ENCODE measurements around the gene PLGRKT.
"Not testable (repeated sequence)": the region's sequence is repeated elsewhere in the genome, so short reads cannot be mapped to it uniquely, and the experiment has no call there.

The PLGRKT gene

DNA sequence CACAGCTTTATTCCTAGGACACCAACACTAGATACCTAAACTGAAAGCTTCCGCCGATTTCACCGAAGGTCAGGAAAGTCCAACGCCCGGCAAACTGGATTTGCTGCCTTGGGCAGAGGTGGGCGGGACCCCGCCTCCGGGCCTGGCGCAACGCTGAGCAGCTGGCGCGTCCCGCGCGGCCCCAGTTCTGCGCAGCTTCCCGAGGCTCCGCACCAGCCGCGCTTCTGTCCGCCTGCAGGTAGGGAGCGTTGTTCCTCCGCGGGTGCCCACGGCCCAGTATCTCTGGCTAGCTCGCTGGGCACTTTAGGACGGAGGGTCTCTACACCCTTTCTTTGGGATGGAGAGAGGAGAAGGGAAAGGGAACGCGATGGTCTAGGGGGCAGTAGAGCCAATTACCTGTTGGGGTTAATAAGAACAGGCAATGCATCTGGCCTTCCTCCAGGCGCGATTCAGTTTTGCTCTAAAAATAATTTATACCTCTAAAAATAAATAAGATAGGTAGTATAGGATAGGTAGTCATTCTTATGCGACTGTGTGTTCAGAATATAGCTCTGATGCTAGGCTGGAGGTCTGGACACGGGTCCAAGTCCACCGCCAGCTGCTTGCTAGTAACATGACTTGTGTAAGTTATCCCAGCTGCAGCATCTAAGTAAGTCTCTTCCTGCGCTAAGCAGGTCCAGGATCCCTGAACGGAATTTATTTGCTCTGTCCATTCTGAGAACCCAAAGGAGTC lies 12.8 kb upstream of the PLGRKT start, which contains the start of gene CD274:
CD274 (plus strand) TSS at position 184 of the 733 bp plus-strand sequence. CDS start 5,572 bp downstream, outside the sequence.
- DNase-seq: peak; percentile 84

DNA sequence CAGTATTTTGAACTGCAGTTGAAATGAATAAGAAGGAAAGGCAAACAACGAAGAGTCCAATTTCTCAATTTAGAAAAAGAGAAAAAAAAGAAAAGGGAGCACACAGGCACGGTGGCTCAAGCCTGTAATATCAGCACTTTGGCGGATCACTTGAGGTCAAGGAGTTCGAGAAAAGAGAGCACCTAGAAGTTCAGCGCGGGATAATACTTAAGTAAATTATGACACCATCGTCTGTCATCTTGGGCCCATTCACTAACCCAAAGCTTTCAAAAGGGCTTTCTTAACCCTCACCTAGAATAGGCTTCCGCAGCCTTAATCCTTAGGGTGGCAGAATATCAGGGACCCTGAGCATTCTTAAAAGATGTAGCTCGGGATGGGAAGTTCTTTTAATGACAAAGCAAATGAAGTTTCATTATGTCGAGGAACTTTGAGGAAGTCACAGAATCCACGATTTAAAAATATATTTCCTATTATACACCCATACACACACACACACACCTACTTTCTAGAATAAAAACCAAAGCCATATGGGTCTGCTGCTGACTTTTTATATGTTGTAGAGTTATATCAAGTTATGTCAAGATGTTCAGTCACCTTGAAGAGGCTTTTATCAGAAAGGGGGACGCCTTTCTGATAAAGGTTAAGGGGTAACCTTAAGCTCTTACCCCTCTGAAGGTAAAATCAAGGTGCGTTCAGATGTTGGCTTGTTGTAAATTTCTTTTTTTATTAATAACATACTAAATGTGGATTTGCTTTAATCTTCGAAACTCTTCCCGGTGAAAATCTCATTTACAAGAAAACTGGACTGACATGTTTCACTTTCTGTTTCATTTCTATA lies 12.0 kb upstream of the PLGRKT start:
- DNase-seq: no peak

- no peak for DNase-seq
Measured at GRCh38 chr9:5448461-5449435, 11.0 kb upstream of the PLGRKT start.

- DNase-seq: no peak
Measured at GRCh38 chr9:5448016-5448415, 10.3 kb upstream of the PLGRKT start.

GRCh38 chr9:5447337-5447736 lies 9.6 kb upstream of the PLGRKT start:
- no peak for DNase-seq

DNA sequence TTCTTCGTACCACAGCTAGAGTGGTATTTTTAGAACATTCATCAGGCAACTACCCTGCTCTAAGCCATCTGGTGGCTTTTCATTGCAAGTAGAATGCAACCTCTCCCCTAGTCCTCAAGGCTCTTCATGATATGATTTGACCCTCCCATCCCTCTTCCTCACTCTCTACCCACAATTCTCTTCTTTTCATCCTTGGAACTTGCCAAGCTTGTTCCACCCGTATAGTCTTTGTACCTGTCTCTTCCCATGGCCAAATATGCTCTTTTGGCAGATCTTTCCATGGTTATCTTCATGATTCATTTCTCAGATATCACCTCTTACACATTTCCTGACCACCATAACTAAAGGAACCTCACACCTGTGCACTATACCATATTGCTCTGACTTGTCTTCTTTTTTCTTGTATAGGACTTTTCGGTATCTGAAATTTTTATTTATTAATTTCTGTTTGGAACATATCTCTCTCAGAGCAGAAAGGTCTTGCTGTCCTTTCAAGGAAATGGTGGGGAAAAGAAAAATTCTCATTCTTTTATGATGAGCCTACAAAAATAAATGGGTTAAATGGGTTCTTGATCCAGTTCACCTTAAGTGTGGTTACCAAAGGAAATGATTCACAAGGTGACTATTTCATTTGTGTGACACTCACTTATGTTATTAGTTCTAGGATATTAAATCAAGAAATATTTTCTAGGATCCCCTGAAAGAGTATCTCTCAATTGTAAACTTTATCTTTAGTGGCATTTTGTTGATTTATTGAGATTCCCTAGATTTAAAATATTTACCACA lies 8.9 kb upstream of the PLGRKT start:
- peak; percentile 49 for DNase-seq

DNA sequence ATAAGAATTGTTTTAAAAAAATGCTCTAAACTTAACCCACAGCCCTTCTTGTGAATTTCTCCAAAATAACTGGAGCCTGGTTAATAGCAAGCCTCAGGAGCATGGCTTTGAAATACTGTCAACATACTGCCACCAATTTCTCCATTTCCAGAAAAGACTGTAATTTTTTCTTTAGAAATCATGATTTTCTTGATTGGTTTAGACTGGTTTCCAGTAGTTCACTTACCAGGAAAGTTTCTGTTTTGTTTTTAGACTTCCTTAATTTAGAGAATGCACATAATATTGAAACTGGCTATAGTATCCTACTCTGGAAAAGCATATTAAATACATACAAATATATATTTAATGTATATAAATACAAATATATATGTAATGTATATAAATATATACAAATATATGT lies 8.2 kb upstream of the PLGRKT start:
- no peak for DNase-seq

DNA sequence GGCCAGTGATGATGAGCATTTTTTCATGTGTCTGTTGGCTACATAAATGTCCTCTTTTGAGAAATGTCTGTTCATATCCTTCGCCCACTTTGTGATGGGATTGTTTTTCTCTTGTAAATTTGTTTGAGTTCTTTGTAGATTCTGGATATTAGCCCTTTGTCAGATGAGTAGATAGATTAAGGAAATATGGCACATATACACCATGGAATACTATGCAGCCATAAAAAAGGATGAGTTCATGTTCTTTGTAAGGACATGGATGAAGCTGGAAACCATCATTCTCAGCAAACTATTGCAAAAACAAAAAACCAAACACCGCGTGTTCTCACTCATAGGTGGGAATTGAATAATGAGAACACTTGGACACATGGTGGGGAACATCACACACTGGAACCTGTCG lies 7.4 kb upstream of the PLGRKT start:
- DNase-seq: not testable (repeated sequence)

GRCh38 chr9:5443850-5444249 lies 6.1 kb upstream of the PLGRKT start:
- DNase-seq: no peak

DNA sequence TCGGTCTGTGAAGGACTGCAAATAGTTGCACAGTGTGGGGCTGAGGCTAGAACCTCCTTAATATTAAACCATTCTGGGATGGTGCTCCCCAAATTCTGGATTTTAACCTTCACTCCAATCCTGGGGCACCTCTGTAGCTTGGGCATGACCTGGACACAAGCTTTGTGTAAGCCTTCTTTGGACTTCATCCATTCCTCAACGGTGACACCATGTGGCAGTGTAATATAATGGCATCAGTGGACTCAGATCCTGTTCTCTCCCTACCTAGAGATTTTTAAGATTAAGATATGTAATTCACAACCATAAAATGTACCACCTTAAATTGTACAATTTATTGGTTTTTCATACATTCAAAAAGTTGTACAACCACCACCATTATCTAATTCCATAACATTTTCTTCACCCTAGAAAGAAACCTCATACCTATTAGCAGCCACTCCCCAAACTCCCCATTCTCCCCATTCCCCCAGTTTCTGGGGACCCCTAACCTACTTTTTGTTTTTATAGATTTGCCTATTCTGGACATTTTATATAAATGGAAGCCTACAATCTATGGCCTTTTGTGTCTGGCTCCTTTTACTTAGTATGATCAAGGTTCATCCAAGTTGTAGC lies 4.8 kb upstream of the PLGRKT start:
- DNase-seq: peak; percentile 58

- DNase-seq: peak; percentile 68
Measured at GRCh38 chr9:5441043-5441442, 3.3 kb upstream of the PLGRKT start.

DNA sequence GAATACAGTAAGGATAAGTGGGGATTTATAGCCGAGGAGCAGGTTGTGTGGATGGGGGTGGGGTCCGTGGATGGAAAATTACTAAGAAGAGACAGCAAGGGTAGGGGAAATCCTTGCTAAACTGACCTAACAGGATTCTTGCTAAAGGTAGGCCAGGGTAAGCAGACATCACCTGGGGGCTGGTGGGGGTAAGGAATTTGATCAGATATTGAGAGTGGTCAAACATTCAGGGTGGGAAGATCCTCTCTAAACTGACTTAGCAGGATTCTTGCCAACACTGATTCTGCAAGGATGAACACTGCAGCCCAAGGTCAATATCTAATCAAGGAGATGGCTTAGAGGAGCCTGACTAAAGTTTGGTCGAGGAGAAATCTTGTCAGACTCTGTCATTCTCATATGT lies 2.7 kb upstream of the PLGRKT start:
- no peak for DNase-seq

DNA sequence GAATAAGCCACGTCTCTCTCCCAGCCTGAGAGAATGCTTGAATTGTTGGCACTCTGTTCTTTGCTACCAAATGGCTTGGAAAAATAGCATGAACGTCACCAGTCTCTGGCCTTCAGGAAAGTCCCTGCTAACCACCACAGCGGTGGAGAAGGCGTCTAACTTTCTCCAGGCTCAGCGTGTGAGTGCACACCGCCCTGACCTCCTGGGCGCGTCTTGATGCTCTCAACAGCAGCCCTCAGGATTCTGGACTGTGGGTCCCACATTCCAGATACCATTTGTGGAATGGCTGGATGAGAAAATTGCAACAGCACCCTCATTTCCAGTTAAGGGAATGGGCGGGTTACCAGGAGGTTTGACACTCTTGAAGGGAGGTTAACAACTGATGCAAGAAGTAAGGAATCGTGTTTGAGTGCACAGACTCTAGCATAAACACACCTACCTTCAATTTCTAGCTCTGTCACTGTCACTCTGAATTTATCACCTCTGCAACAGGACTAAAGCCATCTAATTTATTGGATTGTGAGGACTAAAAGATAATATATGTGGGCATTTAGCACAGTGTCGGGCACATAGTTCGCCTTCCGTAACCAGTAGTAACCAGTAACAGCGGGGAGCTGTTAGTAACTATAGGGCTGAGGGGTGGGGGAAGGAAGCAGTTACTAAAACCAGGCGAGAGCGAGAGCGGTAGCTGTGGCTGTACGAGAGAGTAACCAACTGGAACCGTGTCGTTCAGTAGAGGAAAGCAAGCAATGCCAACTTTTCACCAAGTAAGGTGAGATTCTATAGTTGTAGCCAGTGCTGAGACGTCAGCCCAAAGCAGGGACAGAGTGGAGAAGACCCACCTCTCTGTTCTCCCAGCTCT lies 807 bp upstream of the PLGRKT start:
- peak; percentile 57 for DNase-seq

GRCh38 chr9:5436441-5436840 lies 1.3 kb downstream of the PLGRKT start:
- no peak for DNase-seq

DNA sequence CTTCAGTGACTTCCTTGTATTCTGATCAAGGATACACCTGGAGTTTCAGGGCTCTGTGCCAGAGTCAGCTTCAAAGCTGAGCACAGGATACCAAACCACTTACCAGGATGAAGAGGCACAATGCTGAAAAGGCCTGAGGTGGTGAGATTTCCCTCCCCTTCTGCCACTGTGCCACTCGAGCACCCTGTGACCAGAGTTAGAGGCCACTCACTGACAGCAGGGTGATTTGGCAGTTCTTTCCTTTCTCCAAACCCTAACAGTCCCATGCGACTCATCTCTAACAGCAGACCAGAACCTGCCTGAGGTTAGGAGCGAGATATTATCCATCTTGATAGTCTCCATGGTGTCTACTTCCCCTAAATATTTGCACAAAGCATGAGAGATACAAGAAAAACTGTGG lies 1.8 kb downstream of the PLGRKT start:
- no peak for DNase-seq

DNA sequence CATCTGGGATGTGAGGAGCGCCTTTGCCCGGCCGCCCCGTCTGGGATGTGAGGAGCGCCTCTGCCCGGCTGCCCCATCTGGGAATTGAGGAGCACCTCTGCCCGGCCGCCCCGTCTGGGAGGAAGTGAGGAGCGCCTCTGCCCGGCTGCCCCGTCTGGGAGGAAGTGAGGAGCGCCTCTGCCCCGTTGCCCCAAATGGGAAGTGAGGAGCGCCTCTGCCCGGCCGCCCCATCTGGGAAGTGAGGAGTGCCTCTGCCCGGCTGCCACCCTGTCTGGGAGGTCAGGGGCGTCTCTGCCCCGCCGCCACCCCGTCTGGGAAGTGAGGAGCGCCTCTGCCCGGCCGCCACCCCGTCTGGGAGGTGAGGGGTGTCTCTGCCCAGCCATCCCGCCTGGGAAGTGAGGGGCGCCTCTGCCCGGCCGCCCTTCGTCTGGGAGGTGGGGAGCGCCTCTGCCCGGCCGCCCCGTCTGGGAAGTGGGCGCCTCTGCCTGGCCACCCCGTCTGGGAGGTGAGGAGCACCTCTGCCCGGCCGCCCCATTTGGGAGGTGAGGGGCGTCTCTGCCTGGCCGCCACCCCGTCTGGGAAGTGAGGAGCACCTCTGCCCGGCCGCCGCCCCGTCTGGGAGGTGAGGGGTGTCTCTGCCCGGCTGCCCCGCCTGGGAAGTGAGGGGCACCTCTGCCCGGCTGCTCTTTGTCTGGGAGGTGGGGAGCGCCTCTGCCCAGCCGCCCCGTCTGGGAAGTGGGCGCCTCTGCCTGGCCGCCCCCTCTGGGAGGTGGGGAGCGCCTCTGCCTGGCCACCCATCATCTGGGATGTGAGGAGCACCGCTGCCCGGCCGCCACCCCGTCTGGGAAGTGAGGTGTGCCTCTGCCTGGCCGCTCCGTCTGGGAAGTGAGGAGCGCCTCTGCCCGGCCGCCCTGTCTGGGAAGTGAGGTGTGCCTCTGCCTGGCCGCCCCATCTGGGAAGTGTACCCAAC lies 3.6 kb downstream of the PLGRKT start:
- not testable (repeated sequence) for DNase-seq

- DNase-seq: not testable (repeated sequence)
Measured at GRCh38 chr9:5433328-5433727, 4.4 kb downstream of the PLGRKT start.

DNA sequence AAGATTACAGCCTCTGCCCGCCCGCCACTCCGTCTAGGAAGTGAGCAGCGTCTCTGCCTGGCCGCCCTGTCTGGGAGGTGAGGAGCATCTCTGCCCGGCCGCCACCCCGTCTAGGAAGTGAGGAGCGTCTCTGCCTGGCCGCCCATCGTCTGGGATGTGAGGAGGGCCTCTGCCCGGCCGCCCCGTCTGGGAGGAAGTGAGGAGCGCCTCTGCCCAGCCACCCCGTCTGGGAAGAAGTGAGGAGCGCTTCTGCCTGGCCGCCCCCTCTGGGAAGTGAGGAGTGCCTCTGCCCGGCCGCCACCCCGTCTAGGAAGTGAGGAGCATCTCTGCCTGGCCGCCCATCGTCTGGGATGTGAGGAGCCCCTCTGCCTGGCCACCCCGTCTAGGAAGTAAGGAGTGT lies 4.8 kb downstream of the PLGRKT start:
- DNase-seq: not testable (repeated sequence)

DNA sequence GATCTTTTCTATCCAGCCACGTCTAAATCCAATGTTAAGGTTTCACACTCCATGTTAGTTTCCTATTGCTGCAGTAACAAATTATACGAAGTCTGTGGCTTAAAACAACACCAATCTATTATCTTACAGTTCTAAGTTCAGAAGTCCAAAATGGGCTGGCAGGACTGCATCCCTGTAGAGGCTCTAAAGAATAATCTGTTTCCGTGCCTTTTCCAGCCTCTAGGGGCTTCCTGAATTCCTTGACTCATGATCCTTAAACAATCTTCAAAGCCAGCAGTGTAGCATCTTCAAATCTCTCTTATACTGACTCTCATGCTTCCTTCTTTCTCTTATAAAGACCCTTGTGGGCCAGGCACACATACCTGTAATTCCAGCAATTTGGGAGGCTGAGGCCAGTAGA lies 6.8 kb downstream of the PLGRKT start:
- DNase-seq: no peak
